ENCODE results near the gene GIMAP6. TPM values are rescaled to one million over a fixed set of nuclear protein-coding genes. Genes with fewer than 3 reads are reported as not detected.
"Not testable (repeated sequence)": the region's sequence is repeated elsewhere in the genome, so short reads cannot be mapped to it uniquely, and the experiment has no call there.

GIMAP6 gene
- total RNA-seq, 1 experiment from 2014 or later: not detected

- no peak for DNase-seq
- Histone ChIP-seq H3K27me3 (ENCODE audit: insufficient read depth, low read depth) (peaks cover 14% of the 10 kb centered on the region; the same call in 1 of the 2 replicates), H3K9me2 (ENCODE audit: insufficient read depth) (no peaks in the 10 kb centered on the region), H3K4me3 (no peak overlapping the region), H3K79me2 (ENCODE audit: low read depth) (no peaks in the 10 kb centered on the region), H3K9me3 (ENCODE audit: insufficient read depth, low read depth) (no peaks in the 10 kb centered on the region), H3K27ac (no peak overlapping the region), H4K20me1 (ENCODE audit: insufficient read depth) (peaks cover 3% of the 10 kb centered on the region; the same call in 1 of the 2 replicates), H2AFZ (no peak overlapping the region), H3K36me3 (ENCODE audit: low read depth) (no peaks in the 10 kb centered on the region), H3F3A (ENCODE audit: insufficient read depth, low read depth) (no peaks in the 10 kb centered on the region), H3K4me1 (replicated peaks; ENCODE audit: insufficient read depth) (no peaks in the 10 kb centered on the region), H3K4me2 (no peak overlapping the region)
- intact Hi-C loops (cut with micrococcal nuclease; ENCODE audit: unreplicated experiment): no loop called here
- ChIA-PET POLR2A (ENCODE audit: unreplicated experiment) (no interaction called here), CTCF (no interaction called here)
- BruUV-seq (replicated peaks): no TSS peak
- TF ChIP-seq CTCF (conservative IDR thresholded peaks at IDR 0.05): no peak
- TF ChIP-seq EZH2 (IDR thresholded peaks at IDR 0.05; ENCODE audit: low read depth): no peak
Measured at GRCh38 chr7:150620061-150620460, 12.1 kb downstream of the GIMAP6 start.

- H3K4me1 ChIP-seq (replicated peaks; ENCODE audit: insufficient read depth); H3F3A ChIP-seq (ENCODE audit: insufficient read depth, low read depth); H2AFZ ChIP-seq; DNase-seq; H4K20me1 ChIP-seq (ENCODE audit: insufficient read depth); H3K79me2 ChIP-seq (ENCODE audit: low read depth); intact Hi-C loops (cut with micrococcal nuclease; ENCODE audit: unreplicated experiment); H3K27me3 ChIP-seq (ENCODE audit: insufficient read depth, low read depth); H3K4me2 ChIP-seq; H3K9me3 ChIP-seq (ENCODE audit: insufficient read depth, low read depth); POLR2A ChIA-PET (ENCODE audit: unreplicated experiment); H3K27ac ChIP-seq; CTCF ChIA-PET; H3K9me2 ChIP-seq (ENCODE audit: insufficient read depth); H3K36me3 ChIP-seq (ENCODE audit: low read depth); H3K4me3 ChIP-seq; BruUV-seq (replicated peaks): not testable (repeated sequence)
Measured at GRCh38 chr7:150615221-150615755, 16.9 kb downstream of the GIMAP6 start.

- H3K9me2 ChIP-seq (ENCODE audit: insufficient read depth); H3K27me3 ChIP-seq (ENCODE audit: insufficient read depth, low read depth); CTCF ChIA-PET: not testable (repeated sequence)
Measured at GRCh38 chr7:150614426-150614825, 17.8 kb downstream of the GIMAP6 start.

GRCh38 chr7:150613880-150614279, 18.3 kb downstream of the GIMAP6 start:
- no peaks in the 10 kb centered on the region for H3F3A ChIP-seq (ENCODE audit: insufficient read depth, low read depth)
- no peak overlapping the region for H2AFZ ChIP-seq
- no peaks in the 10 kb centered on the region for H3K79me2 ChIP-seq (ENCODE audit: low read depth)
- H3K4me2 ChIP-seq: no peak overlapping the region
- H3K9me2 ChIP-seq (ENCODE audit: insufficient read depth): no peaks in the 10 kb centered on the region
- POLR2A ChIA-PET (ENCODE audit: unreplicated experiment): no interaction called here
- no peaks in the 10 kb centered on the region for H3K4me1 ChIP-seq (replicated peaks; ENCODE audit: insufficient read depth)
- H3K36me3 ChIP-seq (ENCODE audit: low read depth): no peaks in the 10 kb centered on the region
- intact Hi-C loops (cut with micrococcal nuclease; ENCODE audit: unreplicated experiment): no loop called here
- no peak overlapping the region for H3K27ac ChIP-seq
- no peaks in the 10 kb centered on the region; the same call in 1 of the 2 replicates for H4K20me1 ChIP-seq (ENCODE audit: insufficient read depth)
- no peak for DNase-seq
- no peak overlapping the region for H3K4me3 ChIP-seq
- CTCF ChIA-PET: no interaction called here
- H3K27me3 ChIP-seq (ENCODE audit: insufficient read depth, low read depth): no peaks in the 10 kb centered on the region
- no peaks in the 10 kb centered on the region for H3K9me3 ChIP-seq (ENCODE audit: insufficient read depth, low read depth)
- no TSS peak for BruUV-seq (replicated peaks)
- TF ChIP-seq CTCF (conservative IDR thresholded peaks at IDR 0.05): no peak
- TF ChIP-seq EZH2 (IDR thresholded peaks at IDR 0.05; ENCODE audit: low read depth): no peak

More at GRCh38 chr7:150614426-150614825, 17.8 kb downstream of the GIMAP6 start:
- H3K4me2 ChIP-seq; intact Hi-C loops (cut with micrococcal nuclease; ENCODE audit: unreplicated experiment); BruUV-seq (replicated peaks); H3K27ac ChIP-seq; POLR2A ChIA-PET (ENCODE audit: unreplicated experiment); H2AFZ ChIP-seq; H3K36me3 ChIP-seq (ENCODE audit: low read depth); H3K79me2 ChIP-seq (ENCODE audit: low read depth); H3K9me3 ChIP-seq (ENCODE audit: insufficient read depth, low read depth); H3K4me3 ChIP-seq; H4K20me1 ChIP-seq (ENCODE audit: insufficient read depth); H3F3A ChIP-seq (ENCODE audit: insufficient read depth, low read depth); DNase-seq; H3K4me1 ChIP-seq (replicated peaks; ENCODE audit: insufficient read depth): not testable (repeated sequence)
